ENCODE measurements around the gene GAB2. TPM values are rescaled to one million over a fixed set of nuclear protein-coding genes. Genes with fewer than 3 reads are reported as not detected.

Gene GAB2
- total RNA-seq, 1 donor from 2014 or later: 65.8 TPM

GRCh38 chr11:78449866-78450265 lies 32.2 kb upstream of the GAB2 start:
- ATAC-seq: no peak
- H3K9me3 ChIP-seq: no peaks in the 10 kb centered on the region
- no peak for TF ChIP-seq CTCF (IDR thresholded peaks at IDR 0.05)
- H3K27me3 ChIP-seq: no peaks in the 10 kb centered on the region
- H3K36me3 ChIP-seq: no peaks in the 10 kb centered on the region
- H3K4me3 ChIP-seq: no peak overlapping the region
- H3K27ac ChIP-seq: no peak overlapping the region
- intact Hi-C loops (cut with DNase I): no loop called here
- DNase-seq: no peak
- no peaks in the 10 kb centered on the region for H3K4me1 ChIP-seq

DNA sequence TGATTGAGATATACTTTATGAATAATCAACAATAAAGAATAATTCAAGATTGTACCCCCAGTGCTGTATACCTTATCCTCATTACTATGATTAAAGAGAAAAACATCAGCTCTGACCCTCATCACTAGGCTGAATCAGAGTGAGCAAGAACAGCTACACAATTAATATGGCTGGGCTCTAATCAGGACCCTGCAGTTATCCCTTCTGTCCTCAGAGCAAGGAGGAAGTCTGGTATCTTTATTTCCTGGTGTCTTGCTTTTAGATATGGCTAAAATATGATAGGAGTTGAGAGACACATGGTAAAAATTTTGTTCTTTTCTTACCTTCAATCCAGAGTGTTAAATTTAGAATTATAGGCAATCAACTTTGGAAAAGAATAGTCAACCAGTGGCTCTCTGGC lies 28.6 kb upstream of the GAB2 start:
- ATAC-seq (no peak), DNase-seq (no peak)
- no peak for TF ChIP-seq CTCF (IDR thresholded peaks at IDR 0.05)
- no peaks in the 10 kb centered on the region for H3K4me1 ChIP-seq
- no peaks in the 10 kb centered on the region for H3K27me3 ChIP-seq
- H3K27ac ChIP-seq: no peak overlapping the region
- intact Hi-C loops (cut with DNase I): no loop called here
- H3K36me3 ChIP-seq: peaks cover 17% of the 10 kb centered on the region
- H3K9me3 ChIP-seq: no peaks in the 10 kb centered on the region
- H3K4me3 ChIP-seq: no peak overlapping the region

GRCh38 chr11:78444726-78445125 lies 27.1 kb upstream of the GAB2 start:
- no peak for TF ChIP-seq CTCF (IDR thresholded peaks at IDR 0.05)
- Histone ChIP-seq H3K27ac (no peak overlapping the region), H3K27me3 (no peaks in the 10 kb centered on the region), H3K4me1 (no peaks in the 10 kb centered on the region), H3K36me3 (peaks cover 17% of the 10 kb centered on the region), H3K4me3 (no peak overlapping the region), H3K9me3 (no peaks in the 10 kb centered on the region)
- no peak for ATAC-seq
- DNase-seq: no peak
- intact Hi-C loops (cut with DNase I): no loop called here

DNA sequence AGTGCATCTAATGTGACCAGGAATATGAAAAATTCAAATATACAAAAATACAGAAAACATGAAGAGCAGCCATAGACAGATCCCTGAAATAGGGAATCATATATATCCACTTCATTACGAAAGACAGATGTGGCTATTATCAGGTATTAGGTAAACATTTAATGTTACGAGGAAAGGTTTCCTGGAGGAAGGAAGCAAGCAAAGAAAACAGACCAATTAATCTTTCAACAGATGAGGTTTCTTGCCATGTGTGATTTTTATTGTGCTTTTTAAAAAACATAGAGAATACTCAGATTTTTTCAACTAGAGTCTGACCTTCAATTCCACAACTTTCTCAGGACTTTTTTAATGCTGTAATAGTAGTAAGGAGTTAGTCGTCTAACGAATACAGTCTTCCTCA lies 24.3 kb upstream of the GAB2 start:
- DNase-seq: no peak
- peaks cover 17% of the 10 kb centered on the region for H3K36me3 ChIP-seq
- H3K9me3 ChIP-seq: no peaks in the 10 kb centered on the region
- no peak for TF ChIP-seq CTCF (IDR thresholded peaks at IDR 0.05)
- no peak overlapping the region for H3K4me3 ChIP-seq
- no peaks in the 10 kb centered on the region for H3K4me1 ChIP-seq
- intact Hi-C loops (cut with DNase I): no loop called here
- no peaks in the 10 kb centered on the region for H3K27me3 ChIP-seq
- ATAC-seq: no peak
- H3K27ac ChIP-seq: no peak overlapping the region

DNA sequence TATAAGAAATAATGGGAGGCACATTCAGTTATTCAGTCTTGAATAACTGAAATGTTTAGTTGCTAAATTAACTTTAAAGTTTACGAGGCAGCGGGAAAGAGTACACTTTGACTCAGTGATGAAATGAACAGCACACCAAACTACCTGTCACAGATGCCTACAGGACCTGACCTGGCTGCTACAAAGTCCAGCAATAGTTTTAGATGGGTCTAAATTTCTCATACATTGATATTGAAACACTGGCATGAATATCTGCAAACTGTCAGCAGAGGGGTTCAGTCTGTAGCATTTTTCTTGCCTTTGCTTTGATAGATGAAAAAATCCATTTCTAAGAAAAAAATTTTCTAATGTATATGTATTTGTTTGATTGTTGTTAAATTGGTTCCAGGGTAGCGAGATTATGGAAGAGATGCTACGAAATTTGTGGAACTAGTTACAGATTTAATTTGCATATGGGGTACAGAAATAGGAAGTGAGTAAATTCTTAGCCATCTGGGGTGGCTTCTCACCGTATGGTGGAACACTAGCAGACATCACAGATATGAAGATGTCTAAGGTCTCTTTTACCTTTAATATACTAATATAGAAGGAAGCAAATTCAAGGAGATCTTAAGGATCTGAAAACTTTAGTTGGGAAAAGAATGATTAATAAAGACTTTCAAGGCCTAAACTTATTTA lies 20.8 kb upstream of the GAB2 start:
- DNase-seq (no peak), ATAC-seq (no peak)
- H3K4me3 ChIP-seq: no peak overlapping the region
- H3K36me3 ChIP-seq: peaks cover 15% of the 10 kb centered on the region
- H3K9me3 ChIP-seq: no peaks in the 10 kb centered on the region
- no peak for TF ChIP-seq CTCF (IDR thresholded peaks at IDR 0.05)
- intact Hi-C loops (cut with DNase I): no loop called here
- no peak overlapping the region for H3K27ac ChIP-seq
- H3K27me3 ChIP-seq: no peaks in the 10 kb centered on the region
- H3K4me1 ChIP-seq: no peaks in the 10 kb centered on the region

DNA sequence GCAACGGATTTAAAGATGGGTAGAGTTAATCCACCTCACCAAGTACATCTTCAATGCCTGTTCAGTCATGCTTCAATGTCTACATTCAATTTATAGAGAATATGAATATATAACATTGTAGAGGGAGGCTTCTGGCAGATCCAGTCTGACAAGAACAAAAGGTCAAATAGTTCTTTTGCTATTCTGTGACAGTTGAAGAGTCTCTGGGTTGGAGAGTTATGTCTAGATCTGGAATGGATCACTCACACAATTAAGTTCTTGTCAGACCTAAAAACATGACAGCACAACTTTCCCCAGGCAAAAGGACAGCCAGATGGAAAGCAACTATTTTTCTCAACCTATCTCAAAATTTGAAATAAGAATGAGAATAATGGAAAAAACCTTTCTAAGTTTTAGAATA lies 15.3 kb upstream of the GAB2 start:
- H3K4me3 ChIP-seq: no peak overlapping the region
- intact Hi-C loops (cut with DNase I): no loop called here
- no peak for TF ChIP-seq CTCF (IDR thresholded peaks at IDR 0.05)
- no peaks in the 10 kb centered on the region for H3K9me3 ChIP-seq
- H3K27ac ChIP-seq: no peak overlapping the region
- no peaks in the 10 kb centered on the region for H3K4me1 ChIP-seq
- ATAC-seq: no peak
- no peak for DNase-seq
- H3K36me3 ChIP-seq: no peaks in the 10 kb centered on the region
- H3K27me3 ChIP-seq: no peaks in the 10 kb centered on the region

All from upper lobe of right lung (tissue), 1 donor.